Activated CD8-positive, alpha-beta T cell treated with anti-CD3 and anti-CD28 coated beads for 36 hours (primary cell): Measurements from ENCODE around the gene ZBTB21. TPM values are rescaled to one million over a fixed set of nuclear protein-coding genes. Genes with fewer than 3 reads are reported as not detected.

Source experiments
- ATAC-seq: fragments of 200-7000 bp; cut with Tn5 transposase; one replicate; pipeline ENCODE4 v1.10.0; 2021; ENCODE audit warnings: mild to moderate bottlenecking, moderate library complexity
- CTCF ChIA-PET: fragments of 350-600 bp; sonication (Branson Sonifier 250); formaldehyde crosslinking; loops from one replicate; lab custom pipeline; 2021; ENCODE audit warnings: antibody characterized with exemption; lab: Charles Lee
- POLR2A ChIA-PET: fragments of 350-600 bp; sonication (Branson Sonifier 250); formaldehyde crosslinking; loops from one replicate; lab custom pipeline; 2021; ENCODE audit warnings: antibody characterized with exemption; lab: Charles Lee
- DNase-seq: peaks from one replicate; pipeline ENCODE4 v3.0.0-alpha.2; 2020
- H3K27ac Mint-ChIP-seq: one replicate; pipeline ENCODE4 v1.8.0; 2021; ENCODE audit warnings: mild to moderate bottlenecking, mixed read lengths
- H3K27me3 Mint-ChIP-seq: one replicate; pipeline ENCODE4 v1.8.0; 2021; ENCODE audit warnings: mixed read lengths
- H3K36me3 Mint-ChIP-seq: one replicate; pipeline ENCODE4 v1.8.0; 2021; ENCODE audit warnings: low read depth, mixed read lengths
- H3K4me1 Mint-ChIP-seq: one replicate; pipeline ENCODE4 v1.8.0; 2021; ENCODE audit warnings: low read depth, mixed read lengths
- H3K4me3 Mint-ChIP-seq: one replicate; pipeline ENCODE4 v1.8.0; 2021; ENCODE audit warnings: mild to moderate bottlenecking, moderate library complexity, mixed read lengths
- H3K9me3 Mint-ChIP-seq: one replicate; pipeline ENCODE4 v1.8.0; 2021; ENCODE audit warnings: mixed read lengths
- intact Hi-C: fragments of 100-400 bp; cut with micrococcal nuclease; formaldehyde crosslinking; loops from one replicate; pipeline ENCODE4 v1.10.0; 2022
- total RNA-seq, 2 experiments: library from RNA; stranded (reverse); gene quantifications; one replicate each; pipeline ENCODE4 v1.2.3, GENCODE V29; 2021
- TF ChIP-seq, protein P1 (sequence below): fragments of 200-600 bp; IDR thresholded peaks from one replicate; pipeline ENCODE4 v1.8.0; 2022; ENCODE audit warnings: antibody characterized with exemption, mild to moderate bottlenecking

ZBTB21 gene
- total RNA-seq, 2 experiments from 2014 or later: 29.6 to 29.7 TPM

DNA sequence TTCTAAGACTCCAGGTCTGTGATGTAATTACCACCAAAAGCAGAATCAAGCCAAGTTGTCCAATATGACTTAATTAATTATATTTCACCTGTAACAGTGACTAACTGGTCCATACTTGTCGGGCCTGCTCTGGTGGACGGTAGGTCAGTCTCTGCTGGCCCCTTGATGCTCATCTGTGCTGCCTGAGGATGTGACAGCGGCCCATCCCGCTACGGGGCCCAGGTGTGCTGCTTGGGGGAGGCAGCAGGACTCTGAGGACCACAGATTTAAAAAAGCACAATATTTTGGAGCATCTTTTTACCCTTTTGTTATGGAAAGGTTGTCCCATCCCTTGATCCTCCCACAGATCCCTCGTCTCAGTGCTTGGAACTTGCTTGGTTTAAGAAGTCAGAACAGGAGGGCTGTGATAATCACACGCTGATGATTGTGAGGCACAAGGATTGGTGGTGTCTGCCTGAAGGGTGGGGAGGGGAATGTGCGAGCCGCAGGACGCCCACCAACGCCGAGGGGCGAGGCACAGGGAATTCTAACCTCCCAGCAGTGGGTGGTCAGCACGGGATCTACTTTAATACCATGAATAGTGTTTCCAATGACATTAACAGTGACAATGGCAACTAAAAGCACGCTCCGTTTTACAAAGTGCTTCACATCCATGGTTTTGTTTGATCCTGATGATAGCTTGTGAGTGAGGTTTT is 33.2 kb upstream of the ZBTB21 start:
- no peak overlapping the region for H3K4me3 Mint-ChIP-seq
- no peaks in the 10 kb centered on the region for H3K4me1 Mint-ChIP-seq
- no peaks in the 10 kb centered on the region for H3K36me3 Mint-ChIP-seq
- POLR2A ChIA-PET: no interaction called here
- ATAC-seq: no peak
- no peak overlapping the region for H3K27ac Mint-ChIP-seq
- TF ChIP-seq, protein P1, sequence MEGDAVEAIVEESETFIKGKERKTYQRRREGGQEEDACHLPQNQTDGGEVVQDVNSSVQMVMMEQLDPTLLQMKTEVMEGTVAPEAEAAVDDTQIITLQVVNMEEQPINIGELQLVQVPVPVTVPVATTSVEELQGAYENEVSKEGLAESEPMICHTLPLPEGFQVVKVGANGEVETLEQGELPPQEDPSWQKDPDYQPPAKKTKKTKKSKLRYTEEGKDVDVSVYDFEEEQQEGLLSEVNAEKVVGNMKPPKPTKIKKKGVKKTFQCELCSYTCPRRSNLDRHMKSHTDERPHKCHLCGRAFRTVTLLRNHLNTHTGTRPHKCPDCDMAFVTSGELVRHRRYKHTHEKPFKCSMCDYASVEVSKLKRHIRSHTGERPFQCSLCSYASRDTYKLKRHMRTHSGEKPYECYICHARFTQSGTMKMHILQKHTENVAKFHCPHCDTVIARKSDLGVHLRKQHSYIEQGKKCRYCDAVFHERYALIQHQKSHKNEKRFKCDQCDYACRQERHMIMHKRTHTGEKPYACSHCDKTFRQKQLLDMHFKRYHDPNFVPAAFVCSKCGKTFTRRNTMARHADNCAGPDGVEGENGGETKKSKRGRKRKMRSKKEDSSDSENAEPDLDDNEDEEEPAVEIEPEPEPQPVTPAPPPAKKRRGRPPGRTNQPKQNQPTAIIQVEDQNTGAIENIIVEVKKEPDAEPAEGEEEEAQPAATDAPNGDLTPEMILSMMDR: no peak
- H3K27me3 Mint-ChIP-seq: no peaks in the 10 kb centered on the region
- H3K9me3 Mint-ChIP-seq: no peaks in the 10 kb centered on the region
- no peak for DNase-seq
- CTCF ChIA-PET: interaction anchor here (0.8 kb wide), 1 partner anchor 64 kb away, joined by 4 read pairs; no protein-coding TSS in a partner anchor
- intact Hi-C loops: no loop called here

DNA sequence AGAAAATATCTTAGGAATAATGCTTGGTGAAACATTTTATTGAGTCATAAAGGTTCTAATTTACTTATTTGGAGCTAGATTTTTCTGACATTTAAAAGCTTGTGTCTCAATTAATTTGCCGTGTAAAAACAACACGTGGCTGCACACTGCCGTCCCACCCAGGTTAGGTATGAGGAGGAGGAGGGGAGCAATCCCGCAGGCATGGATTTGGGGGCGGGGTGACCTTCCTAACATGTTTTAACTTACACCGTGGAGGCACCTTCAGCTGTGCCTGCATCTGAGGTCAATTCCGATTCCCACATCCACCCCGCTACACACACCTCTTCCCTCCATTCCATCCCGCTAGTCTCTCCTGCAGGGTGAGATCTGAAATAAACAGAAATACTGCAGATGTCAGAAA is 32.5 kb upstream of the ZBTB21 start:
- H3K4me1 Mint-ChIP-seq: no peaks in the 10 kb centered on the region
- no peak overlapping the region for H3K4me3 Mint-ChIP-seq
- ChIA-PET POLR2A (no interaction called here), CTCF (interaction anchor here (0.8 kb wide), 1 partner anchor 65 kb away, joined by 4 read pairs; no protein-coding TSS in a partner anchor)
- no peak overlapping the region for H3K27ac Mint-ChIP-seq
- intact Hi-C loops: no loop called here
- H3K27me3 Mint-ChIP-seq: no peaks in the 10 kb centered on the region
- DNase-seq: no peak
- H3K9me3 Mint-ChIP-seq: no peaks in the 10 kb centered on the region
- ATAC-seq: no peak
- TF ChIP-seq, protein P1: no peak
- H3K36me3 Mint-ChIP-seq: no peaks in the 10 kb centered on the region

DNA sequence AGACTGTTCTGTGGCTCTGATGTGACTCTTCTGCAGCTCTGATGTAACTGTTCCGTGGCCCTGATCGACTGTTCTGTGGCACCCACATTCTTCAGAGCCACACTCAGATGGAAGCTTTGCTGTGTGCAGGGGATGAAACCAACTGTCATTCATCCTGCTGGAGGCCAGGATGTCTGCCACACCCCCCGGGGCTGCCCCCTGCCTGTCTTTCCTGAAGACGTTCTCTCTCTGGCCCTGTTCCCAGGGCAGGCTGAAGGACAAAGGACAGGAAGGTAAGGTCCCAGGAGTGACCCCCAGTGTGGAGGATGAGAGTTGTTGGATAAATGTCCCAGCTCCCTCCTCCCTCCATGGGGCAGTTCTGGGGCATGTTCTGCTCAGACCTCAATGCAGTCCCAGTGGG is 31.6 kb upstream of the ZBTB21 start:
- no peaks in the 10 kb centered on the region for H3K4me1 Mint-ChIP-seq
- POLR2A ChIA-PET: no interaction called here
- H3K27ac Mint-ChIP-seq: no peak overlapping the region
- H3K27me3 Mint-ChIP-seq: no peaks in the 10 kb centered on the region
- H3K9me3 Mint-ChIP-seq: no peaks in the 10 kb centered on the region
- CTCF ChIA-PET: interaction anchor here (1.2 kb wide), 1 partner anchor 66 kb away, joined by 3 read pairs; no protein-coding TSS in a partner anchor
- TF ChIP-seq, protein P1: no peak
- intact Hi-C loops: no loop called here
- DNase-seq (no peak), ATAC-seq (no peak)
- H3K4me3 Mint-ChIP-seq: no peak overlapping the region
- no peaks in the 10 kb centered on the region for H3K36me3 Mint-ChIP-seq

DNA sequence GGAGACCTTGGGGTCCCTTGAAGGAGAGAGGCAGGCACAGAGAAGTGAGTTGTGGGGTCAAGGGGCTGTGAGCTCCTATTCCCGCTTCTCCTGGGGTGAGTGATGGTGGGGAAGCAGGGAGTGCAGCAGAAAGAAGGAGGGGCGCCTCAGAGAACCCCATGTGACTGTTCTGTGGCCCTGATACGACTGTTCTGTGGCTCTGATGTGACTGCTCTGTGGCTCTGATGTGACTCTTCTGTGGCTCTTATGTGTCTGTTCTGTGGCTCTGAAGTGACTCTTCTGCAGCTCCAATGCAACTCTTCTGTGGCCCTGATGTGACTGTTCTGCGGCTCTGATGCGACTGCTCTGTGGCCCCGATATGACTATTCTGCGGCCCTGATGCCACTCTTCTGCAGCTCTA is 31.1 kb upstream of the ZBTB21 start:
- Mint-ChIP-seq H3K4me1 (no peaks in the 10 kb centered on the region), H3K4me3 (no peak overlapping the region), H3K27ac (no peak overlapping the region), H3K27me3 (no peaks in the 10 kb centered on the region), H3K9me3 (no peaks in the 10 kb centered on the region), H3K36me3 (no peaks in the 10 kb centered on the region)
- ChIA-PET POLR2A (interaction anchor here (0.7 kb wide), 1 partner anchor 22 kb away, joined by 3 read pairs; no protein-coding TSS in a partner anchor), CTCF (interaction anchor here (1.2 kb wide), 1 partner anchor 67 kb away, joined by 3 read pairs; no protein-coding TSS in a partner anchor)
- ATAC-seq (no peak), DNase-seq (no peak)
- intact Hi-C loops: no loop called here
- TF ChIP-seq, protein P1: no peak
